GM18526 (cell line): ENCODE measurements around the gene ADD1.

Experiments
- POLR2A ChIP-seq: IDR thresholded peaks from 3 replicates; pipeline ENCODE4 v1.6.1; 2011; ENCODE audit not compliant: insufficient read length; ENCODE audit errors: extremely low read depth

ADD1 gene

DNA sequence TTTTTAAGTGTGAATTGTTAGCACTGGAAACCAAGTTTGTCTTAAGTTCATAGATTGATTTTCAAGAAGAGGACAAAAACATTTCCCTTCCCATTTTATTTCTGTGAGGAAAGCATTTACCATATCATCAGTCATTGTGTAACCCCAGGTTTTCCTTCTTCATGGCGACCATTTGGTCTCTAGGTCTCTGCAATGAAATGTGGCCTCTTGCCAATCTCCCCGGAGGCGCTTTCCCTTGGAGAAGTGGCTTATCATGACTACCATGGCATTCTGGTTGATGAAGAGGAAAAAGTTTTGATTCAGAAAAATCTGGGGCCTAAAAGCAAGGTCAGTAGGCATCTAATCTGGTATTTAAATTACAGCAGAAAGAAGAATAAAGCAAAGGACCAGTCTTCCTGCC, 54.4 kb downstream of the ADD1 start:
- TF ChIP-seq POLR2A: no peak

GRCh38 chr4:2900741-2901140, 57.1 kb downstream of the ADD1 start:
- no peak for TF ChIP-seq POLR2A

GRCh38 chr4:2901186-2901585, 57.5 kb downstream of the ADD1 start:
- no peak for TF ChIP-seq POLR2A

GRCh38 chr4:2902126-2902525, 58.5 kb downstream of the ADD1 start:
- no peak for TF ChIP-seq POLR2A

- TF ChIP-seq POLR2A: no peak
Observed at GRCh38 chr4:2905544-2905943, 61.9 kb downstream of the ADD1 start.

GRCh38 chr4:2906218-2906617, 62.6 kb downstream of the ADD1 start:
- TF ChIP-seq POLR2A: no peak

- TF ChIP-seq POLR2A: no peak
Observed at GRCh38 chr4:2907226-2907625, 63.6 kb downstream of the ADD1 start.

- TF ChIP-seq POLR2A: no peak
Observed at GRCh38 chr4:2907706-2908293, 64.2 kb downstream of the ADD1 start.

GRCh38 chr4:2908686-2909085, 65.0 kb downstream of the ADD1 start:
- TF ChIP-seq POLR2A: no peak

DNA sequence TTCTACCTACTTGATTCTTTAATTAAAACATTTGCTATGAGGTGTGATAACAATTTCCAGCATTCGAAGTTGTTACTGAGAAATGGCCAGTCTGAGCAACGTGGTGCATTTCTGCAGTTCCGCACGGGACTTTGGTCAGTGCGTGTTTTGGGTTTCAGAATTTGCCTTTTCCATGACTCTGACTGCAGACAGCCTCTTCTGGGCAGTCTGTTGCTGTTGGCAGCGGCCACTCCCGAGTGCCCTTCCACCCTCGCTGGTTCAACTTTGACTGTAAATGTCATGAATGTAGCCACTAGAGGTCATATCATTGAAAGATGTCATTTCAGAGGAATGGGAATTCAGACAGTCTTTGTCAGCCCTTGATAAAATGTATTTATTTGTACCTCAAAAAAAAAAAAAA, 65.9 kb downstream of the ADD1 start:
- TF ChIP-seq POLR2A: no peak

- no peak for TF ChIP-seq POLR2A
Observed at GRCh38 chr4:2910409-2910808, 66.8 kb downstream of the ADD1 start.

DNA sequence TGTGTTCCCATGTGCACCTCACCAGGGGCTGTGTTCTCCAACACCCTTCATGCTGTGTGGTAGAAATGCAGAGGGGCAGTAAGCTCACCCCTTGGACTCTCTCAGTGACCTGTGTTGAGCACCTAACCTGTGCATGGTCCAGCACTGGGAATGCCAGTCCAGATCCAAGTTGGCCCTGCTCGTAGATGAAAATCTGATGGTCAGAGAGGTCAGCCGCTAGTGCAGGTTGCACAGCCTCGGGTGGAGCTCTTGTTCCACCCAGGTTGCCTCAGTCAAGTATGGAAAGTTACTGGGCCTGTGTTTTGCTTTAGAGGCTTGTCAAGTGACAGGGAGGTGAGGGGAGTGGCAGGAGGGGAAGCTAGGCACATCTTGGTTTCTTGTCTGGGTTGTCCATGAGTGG, 68.2 kb downstream of the ADD1 start:
- TF ChIP-seq POLR2A: no peak

DNA sequence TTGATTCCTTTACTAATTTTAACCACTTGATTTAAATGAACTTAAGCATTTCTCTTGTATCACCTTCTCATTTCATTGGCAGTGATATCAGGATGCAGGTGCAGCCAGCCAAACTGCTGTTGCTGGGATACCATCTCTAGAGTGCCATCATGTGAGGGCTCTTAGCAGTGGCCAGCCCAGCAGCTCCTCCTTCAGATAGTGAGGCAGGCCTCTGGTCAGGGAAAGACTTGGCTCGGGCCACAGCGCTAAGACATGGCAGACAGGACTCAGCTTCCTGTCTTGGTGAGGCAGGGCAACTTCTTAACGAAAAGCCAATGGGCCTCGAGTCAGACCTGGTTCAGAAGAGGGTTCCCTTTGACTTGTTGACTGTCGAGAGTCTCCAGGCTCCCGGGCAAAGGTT, 69.5 kb downstream of the ADD1 start:
- TF ChIP-seq POLR2A: no peak

GRCh38 chr4:2914256-2915126, 70.8 kb downstream of the ADD1 start:
- no peak for TF ChIP-seq POLR2A

DNA sequence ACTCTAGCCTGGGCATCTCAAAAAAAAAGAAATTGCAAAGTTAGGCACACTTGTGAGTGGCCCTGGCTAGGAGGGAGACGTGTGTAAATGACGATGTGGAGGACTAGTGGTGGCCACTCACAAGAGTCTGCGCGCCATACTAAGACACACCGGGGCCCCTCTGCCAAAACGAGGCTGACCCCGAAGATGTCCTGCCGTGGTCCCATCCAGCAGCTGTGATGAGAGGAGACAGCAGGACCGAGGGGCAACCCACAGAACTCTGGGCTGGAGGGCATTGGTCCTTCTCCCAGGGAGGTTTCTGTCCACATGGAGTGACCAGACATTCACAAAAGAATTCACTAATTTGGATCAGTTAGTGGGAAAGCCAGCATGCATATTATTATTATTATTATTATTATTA, 72.1 kb downstream of the ADD1 start:
- no peak for TF ChIP-seq POLR2A

- TF ChIP-seq POLR2A: no peak
Observed at GRCh38 chr4:2923141-2923551, 79.5 kb downstream of the ADD1 start.

GRCh38 chr4:2923668-2924173, 80.1 kb downstream of the ADD1 start:
- TF ChIP-seq POLR2A: no peak

- TF ChIP-seq POLR2A: no peak
Observed at GRCh38 chr4:2924286-2924685, 80.6 kb downstream of the ADD1 start.
